ENCODE measurements around the gene HIPK1.

The HIPK1 gene

DNA sequence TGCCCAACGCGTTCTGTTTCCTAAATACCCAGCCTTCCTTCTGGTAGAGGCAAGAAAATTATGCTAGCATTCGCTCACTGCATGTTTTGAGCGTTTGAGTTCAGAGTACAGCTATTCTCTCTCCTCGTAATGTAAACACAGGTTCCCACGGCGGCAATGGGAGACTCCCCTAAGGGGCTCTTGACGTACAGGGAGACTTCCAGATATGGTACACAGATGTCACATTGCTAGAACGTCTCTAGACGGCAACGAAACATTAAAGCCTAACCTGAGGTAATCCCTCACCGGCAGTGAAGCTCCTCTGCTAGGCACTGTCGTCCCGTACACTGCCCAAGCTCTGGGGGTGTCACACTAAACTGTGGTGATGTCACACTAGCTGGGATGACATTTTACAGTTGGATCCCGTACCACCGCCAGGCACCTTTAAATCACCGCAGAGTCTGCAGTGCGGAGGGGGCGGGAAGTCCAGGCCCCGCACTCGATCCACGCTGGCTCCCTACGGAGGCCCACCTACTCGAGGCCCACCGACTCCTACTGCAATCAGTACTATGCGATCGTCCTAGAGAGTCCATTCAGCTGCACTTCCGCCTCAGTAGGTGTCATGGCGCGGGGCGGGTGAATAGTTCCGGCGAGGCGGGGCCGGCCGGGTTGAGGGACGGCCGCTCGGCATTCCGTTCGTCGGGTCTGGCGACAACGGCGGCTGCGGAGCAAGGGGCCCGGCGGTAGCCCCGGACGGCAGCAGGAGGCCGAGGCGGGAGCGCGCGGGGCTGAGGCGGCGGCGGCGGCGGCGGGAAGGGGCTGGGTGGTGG lies at the start of gene HIPK1:
HIPK1 (plus strand) TSS at position 384 of the 809 bp plus-strand sequence.
- DNase-seq: peak; percentile 58

DNA sequence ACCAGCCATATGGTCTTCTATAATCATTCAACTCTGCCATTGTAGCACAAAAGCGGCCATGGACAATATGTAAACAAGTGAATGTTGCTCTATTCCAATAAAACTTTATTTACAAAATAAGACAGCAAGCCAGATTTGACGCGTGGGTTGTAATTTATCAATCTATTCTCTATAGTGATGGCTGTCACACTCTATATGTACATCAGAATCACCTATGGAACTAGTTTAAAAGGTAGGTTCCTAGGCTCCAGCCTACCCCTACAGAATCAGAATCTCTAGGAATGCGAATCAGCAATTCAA lies 49.4 kb upstream of the HIPK1 start:
- no peak for DNase-seq

DNA sequence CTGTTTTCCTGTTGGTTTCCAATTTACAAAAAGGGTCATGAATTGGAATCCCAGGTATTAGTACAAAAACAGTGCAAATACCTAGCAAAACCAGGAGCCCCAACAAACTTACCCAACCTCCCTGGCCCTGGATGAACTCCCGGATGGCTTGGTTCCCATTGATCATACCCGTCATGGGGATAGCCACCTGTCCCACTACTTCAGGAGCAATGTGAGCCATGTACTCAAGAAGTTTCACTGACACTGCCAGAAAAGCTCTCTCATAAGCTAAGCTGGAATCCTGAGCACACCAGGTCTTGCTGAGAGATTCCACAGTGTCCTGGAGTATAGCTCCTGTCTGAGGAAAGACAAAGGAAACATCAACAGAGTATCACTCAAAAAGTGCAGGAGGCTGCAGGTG lies 47.5 kb upstream of the HIPK1 start:
- no peak for DNase-seq

DNA sequence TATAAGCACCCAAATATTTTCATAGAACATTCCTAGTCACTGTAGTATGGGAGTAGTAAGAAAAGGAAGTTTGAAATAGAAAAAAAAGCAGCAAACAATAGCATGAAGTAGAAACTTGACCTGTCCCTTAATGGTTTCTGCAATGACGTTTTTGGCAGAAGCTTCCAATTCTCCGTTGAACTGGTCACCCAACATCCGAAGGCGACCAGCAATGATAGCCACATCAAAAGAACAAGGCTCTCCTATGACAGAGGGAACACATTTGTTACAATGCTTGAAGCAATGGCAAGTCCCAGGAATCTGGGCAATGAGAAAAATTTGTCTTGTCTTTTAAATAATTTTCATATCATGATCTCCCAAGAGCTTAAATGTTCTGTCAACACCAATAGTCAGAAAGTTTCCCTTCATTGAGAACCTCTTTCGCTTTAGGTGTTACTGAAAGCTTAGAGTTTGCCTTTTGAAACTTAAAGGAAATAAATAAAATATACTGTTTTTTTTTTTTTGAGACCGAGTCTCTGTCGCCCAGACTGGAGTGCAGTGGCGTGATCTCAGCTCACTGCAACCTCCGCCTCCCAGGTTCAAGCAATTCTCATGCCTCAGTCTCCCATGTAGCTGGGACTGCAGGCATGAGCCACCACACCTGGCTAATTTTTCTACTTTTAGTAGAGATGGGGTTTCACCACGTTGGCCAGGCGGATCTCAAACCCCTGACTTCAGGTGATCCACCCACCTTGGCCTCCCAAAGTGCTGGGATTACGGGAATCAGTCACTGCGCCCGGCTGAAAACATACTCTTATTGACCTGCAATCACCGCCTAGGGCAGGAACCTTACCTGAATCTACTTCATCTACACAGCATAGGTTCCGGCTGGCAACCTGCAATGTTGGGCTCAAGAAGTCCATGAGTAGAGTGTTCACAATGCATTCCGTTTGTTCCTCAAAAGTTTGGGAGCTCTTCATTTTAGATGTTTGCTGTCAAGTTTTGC lies 42.4 kb upstream of the HIPK1 start:
- no peak for DNase-seq

DNA sequence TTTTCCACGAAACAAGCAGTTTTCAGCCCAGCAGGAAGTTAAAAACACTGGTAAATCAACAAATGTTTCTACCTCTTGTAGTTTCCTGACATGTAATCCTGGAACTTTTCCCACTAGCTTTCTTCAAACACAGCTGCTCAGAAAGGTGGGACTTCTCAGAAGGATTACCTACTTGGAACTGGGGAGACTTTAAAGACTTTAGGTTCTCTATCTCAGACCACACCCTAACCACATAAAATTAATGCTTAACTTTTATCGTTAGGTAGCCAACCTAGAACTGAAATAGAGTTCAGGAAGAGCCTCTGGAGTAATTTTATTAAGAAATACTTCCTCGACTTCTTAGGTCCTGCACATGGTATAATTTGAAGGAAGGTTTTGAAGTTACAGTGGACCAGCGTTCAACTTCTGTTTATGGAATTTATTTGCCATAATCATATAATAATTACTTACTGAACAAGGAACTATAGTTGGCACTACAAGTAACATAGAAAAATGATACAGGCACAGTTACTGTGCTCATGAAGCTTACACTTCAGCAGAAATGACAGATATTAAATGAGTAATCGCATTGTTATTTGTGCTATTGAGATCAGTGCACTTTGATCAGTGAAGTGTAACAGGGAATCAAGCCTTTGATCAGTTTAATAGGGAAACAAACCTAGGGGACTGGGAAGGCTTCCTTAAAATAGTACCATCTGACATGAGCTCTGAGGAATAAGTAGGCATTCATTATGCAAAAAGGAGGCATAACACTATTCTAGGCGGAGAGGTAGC lies 41.5 kb upstream of the HIPK1 start, which contains the start of gene BCL2L15:
BCL2L15 (minus strand) TSS at position 180 of the 774 bp plus-strand sequence. CDS start 206 bp downstream, outside the sequence.
- DNase-seq: no peak

DNA sequence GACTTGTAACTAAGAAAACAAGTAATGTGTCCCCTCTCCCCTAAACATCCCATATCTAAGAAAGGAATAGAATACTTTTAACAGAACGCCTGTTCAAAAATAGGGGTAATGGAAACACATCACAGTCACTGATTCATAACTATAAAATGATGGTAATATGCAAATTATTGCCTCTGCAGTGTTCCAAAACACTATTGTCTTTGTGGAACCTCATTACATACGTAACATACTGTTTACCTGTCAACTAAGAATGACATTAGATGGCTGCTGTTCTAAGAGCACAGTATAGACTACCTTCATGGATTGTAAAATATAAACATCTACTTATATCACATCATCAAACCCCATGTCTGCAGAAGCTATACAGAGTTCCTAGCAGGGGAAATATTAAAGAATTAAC lies 38.3 kb upstream of the HIPK1 start:
- DNase-seq: no peak

DNA sequence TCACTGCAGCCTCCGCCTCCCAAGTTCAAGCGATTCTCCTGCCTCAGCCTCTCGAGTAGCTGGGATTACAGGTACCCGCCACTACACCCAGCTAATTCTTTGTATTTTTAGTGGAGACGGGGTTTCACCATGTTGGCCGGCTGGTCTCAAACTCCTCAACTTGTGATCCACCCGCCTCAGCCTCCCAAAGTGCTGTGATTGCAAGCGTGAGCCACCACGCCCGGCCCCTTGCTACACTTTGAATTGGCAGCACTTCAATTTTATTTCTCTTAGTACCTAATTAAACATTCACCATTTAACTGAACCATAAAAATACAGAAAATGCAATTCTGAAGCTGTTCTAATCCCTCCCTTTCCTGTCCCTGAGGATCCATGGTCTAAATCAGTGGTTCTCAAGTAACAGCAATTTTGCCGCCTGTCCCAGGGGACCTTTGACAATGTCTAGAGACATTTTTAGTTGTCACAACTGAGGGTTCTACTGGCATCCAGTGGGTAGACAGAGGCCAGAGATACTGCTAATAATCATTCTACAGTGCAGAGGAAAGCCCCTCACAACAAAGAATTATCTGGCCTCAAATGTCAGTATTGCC lies 37.4 kb upstream of the HIPK1 start:
- no peak for DNase-seq

DNA sequence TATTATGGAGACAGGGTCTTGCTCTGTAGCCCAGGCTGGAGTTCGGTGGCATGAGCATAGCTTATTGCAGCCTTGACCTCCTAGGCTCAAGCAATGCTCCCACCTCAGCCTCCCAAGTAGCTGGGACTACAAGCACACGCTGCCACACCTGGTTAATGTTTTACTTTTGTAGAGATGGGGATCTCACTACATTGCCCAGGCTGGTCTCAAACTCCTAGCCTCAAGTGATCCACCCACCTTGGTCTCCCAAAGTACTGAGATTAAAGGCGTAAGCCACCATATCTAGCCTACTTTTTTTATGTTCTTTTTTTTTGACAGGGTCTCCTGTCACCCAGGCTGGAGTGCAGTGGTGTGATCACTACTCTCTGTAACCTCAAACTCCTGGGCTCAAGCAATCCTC lies 35.9 kb upstream of the HIPK1 start:
- no peak for DNase-seq

DNA sequence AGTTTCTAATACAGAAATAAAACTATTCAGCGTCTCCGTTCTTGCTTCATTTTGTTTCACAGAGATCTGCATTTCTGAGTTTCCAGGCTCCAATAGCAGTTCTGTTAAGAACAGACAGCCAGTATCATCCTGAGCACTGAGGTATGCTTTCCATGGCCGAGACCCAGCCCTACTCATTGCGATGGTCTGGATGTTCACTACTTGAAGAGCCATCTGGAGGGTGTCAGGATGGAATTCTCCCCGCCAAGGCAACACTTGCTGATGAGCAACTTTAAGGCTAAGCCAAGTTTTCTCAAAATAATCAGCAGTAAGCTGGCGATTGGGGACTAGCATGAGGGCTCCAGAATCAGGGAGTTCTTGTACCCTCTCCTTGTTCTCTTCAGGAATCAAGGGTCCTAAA lies 34.0 kb upstream of the HIPK1 start:
- no peak for DNase-seq

DNA sequence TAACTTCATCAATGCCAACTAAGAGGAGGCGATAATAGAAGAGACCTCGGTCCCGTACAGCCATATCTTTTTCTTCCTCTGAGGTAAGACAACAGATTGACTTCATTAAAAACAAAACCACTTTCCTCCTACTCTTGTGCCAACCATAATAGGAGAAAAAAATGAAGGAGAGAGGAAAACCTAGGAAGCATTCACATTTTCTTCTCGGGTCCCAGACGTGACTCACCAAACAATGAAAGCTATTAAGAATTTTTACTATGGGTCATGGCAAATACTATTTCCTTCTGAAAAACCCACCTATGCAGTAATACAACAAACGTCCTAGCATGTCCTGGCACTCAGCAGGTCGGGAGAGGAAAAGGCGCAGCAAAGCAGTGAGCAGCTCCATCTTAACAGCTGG lies 33.2 kb upstream of the HIPK1 start:
- DNase-seq: no peak

DNA sequence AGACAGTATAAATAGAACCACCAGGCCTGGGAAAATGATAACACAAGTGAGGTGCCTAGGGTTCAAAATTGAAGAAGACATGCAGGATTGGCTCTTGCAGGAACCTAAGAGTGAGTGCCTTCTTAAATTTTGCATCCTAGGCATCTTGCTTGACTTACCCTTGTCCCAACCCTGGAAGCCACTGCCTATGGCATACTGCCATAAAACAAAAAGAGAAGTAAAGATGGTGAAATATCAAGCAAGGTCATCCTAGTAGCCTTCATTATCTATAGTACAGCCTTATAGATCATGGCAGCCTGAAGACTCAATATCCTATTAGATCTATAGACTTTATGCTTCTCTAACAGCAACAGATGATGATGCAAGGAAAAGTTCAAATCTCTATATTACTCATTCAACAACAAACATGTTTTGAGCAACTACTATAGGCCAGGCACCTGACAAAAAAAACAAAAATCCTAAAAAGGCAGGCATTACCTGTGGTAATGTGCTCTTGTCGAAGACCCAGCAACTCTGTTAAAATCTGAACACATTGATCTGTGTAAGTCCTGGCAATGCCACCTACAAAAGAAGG lies 30.8 kb upstream of the HIPK1 start:
- no peak for DNase-seq

DNA sequence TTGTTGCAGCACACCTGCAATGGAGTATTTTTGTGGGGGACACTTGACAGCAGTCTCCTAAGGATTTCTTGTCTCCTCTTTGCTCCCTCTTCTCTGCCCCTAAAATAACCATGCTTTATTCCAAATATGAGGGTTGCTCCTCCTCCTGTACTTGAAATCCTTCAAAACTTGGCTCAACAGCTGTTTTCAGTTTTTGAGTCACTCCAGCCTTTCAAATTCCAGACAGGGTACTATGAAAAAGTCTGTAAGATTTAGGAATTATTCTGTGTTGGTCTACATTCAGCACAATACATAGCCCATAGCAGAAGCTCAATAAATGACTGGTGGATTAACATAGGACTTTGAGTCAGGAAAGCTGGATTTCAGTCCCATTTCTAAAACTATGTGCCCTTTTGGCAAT lies 30.0 kb upstream of the HIPK1 start:
- no peak for DNase-seq

DNA sequence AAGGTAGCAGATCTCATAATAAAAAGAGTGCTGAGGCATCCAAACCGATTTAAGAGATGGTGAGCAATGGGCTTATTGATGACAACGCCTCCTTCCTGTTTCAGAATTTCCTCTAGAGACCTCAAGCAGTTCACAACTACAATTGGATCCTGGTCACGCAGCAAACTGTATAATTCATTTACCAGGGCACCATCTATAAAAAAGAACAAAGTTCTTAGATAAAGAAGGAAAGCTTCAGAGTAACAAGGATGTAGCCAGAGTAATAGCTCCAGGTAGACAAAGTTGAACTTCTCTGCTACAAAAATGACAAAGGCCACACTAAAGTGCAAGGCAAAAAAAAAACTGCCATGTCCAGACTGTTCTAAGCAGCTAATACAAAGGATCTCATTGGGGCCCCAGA lies 27.9 kb upstream of the HIPK1 start:
- no peak for DNase-seq

DNA sequence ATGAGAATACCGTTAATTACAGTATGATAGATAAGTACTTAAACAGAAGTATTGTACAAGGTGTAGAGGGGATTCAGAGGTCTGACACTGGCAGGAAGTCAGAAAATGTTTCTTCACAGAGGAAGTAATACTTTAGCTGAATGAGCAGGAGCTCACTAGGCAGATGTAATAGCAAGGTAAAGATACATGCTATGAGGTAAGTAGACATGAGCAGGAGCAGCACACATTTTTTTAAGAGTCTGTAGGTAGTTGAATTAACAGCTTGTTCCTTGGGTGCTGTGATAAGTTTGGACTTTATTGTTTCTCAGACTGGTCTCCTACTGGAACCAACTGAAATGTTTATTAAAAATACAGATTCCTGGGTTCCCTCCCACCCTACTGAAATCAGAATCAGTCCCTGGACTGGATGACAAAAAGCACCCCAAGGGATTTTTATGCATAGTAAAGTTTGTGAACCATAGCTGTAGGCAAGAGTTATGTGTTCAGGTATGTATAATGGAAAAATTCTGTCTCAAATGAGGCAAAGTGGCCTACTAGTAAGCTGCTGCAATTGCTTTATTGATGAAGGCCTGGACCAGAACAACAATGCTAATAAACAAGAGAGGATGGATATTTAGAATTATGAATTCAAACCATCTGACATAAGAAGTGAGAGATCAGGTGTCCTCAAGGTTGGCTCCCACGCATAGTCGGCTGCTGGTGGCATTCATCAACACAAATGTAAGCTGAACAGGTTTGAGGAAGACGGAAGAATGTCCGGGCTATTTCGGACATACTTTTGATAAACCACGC lies 25.4 kb upstream of the HIPK1 start:
- no peak for DNase-seq

DNA sequence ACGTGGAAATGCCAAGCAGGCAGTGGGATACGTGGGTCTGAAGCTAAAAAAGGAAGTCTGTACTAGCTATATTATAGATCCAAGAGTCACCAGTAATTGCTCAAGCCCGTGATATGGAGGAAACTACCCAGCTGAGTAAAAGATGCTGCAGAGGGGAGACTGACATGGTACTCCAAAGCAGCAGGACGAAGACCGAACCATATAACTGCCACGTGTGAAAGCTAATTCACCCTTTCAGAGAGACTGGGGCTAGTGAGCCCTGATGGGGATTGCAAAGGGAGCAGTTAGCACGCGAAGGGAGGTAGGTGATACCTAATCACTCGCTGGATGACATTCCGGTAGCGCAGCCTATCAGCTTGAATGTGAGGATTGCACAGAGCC lies 24.8 kb upstream of the HIPK1 start:
- no peak for DNase-seq

DNA sequence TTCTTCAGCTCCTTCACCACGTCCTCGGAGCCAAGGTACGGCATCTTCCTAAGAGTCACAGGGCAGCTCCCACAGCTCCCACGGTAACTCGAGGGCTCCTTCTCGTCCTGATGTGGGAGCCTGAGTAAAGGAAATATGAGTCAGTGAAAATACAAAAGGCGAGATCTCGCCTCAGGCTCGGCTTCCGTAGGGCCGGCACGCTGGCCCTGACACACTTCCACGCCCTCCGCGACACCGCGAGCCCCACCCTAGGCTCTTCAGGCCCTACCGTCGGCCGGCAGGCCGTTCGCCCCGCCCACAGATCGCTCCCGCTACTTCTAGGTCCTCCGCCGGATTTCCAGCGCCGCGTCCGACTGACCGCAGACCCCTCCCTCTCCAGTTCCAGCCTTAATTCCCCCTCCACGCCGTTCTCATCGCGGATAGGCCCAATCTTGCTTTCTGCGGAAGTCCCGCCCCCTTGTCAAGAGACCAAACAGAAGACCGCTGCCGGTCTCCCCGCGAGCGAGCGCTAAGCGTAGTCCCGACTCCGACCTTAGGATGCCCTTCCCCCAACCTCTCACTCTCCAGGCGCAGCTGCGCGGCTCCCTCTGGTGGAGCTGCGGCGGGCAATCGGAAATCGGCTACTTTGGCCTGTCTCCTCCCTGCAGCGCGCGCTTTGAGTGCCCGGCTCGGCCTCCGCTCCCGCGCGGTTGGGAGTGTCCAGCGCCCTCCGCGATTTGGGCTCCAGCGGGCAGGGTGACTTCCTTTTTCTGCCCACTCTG lies 24.3 kb upstream of the HIPK1 start, which contains the start of the genes AP4B1 and DCLRE1B:
AP4B1 (minus strand) TSS at position 126 of the 761 bp plus-strand sequence; CDS start at position 44, 82 bp downstream.
DCLRE1B (plus strand) TSS at position 653 of the 761 bp plus-strand sequence. CDS start 261 bp downstream, outside the sequence.
- DNase-seq: peak; percentile 96

DNA sequence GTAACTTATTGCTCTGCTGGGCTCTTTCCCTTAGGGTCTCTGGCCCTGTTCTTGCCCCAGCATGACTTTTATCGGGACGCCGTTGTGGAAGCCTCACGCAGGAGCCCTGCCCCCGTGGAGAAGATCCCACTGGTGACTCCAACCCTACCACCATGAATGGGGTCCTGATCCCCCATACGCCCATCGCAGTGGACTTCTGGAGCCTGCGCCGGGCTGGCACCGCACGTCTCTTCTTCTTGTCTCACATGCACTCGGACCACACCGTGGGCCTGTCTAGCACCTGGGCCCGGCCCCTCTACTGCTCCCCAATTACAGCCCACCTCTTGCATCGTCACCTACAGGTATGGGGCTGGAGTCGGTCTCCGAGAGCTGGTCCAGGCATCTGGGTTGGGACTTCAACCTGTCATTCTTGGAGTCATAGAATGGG lies 23.7 kb upstream of the HIPK1 start:
- DNase-seq: no peak

DNA sequence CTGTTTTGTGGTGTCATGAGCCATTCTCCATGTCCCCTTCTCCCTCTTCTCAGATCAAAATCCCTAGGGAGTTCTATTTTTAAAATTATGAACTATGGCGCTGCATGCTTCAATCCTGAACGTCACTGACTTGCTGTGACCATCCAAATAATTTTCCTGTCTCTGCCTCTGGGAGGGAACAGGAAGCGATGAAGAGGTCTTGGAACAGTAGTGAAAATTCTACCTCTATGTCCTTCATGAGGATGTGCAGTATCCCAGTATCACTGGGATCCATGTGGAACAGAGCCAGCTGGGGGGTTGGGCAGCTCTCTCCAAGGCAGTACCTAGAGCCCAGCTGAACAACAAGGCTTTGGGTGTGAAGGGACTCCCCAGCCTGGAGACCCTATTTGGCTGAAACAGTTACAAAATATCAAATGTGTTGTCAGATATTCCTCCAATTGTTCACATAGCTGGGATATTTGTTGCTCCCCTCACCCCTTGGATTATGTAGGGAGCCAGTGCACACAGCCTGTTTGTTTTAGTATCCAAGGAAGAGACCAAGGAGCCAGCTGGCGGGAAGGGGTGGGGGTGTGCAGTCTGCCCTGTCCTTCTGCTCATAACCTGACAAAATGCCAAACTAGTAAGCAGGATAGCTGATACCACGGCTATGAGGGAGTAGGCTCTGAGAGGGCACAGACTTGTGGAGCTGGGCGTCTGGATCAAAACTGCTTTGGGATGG lies 16.4 kb upstream of the HIPK1 start:
- no peak for DNase-seq

DNA sequence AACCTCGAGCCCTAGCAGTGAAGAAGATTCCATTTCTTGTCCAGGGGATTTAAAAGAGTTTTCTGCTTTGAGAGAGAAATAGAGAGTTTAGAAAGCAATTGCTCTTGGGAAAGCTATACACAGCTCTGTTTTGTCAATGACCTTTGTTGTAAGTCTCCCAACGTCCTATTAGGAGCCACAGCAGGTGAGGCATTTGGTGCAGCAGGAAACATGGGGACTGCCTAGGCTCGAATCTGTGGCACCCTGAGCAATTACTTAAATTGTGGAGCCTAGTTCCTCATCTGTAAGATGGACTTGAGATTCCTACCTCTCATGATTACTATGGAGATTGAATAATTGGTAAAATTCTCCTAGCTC lies 15.8 kb upstream of the HIPK1 start:
- no peak for DNase-seq

Measured in NCI-H1417 treated with DMSO at 0.1 percent for 48 hours (cell line).